ENCODE results near the gene HIGD1A. TPM values are rescaled to one million over a fixed set of nuclear protein-coding genes. Genes with fewer than 3 reads are reported as not detected.

Gene HIGD1A
- total and polyA plus RNA-seq, 12 donors: 62.4 to 324 (median 120) TPM

DNA sequence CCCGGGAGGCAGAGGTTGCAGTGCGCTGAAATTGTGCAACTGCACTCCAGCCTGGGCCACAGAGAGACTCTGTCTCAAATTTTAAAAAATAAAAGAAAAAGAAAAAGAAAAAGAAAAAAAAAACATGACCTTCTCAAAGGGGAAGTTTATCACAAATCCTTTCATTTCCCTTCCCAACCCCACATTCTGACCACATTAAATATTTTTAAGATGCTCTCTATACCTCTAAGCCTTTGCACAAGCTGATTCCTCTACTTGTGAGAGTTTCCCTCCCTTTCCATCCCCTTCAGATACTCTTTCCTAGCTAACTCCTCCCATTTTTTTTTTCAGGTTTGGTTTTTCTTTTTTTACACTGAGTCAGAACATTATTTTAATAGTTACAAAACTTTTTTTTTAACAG is 4.0 kb downstream of the HIGD1A start:
- peaks cover 21 to 43% of the 10 kb centered on the region in 2 donors for H3K4me1 ChIP-seq (replicated peaks in 1 of 2)
- TF ChIP-seq, protein P1, sequence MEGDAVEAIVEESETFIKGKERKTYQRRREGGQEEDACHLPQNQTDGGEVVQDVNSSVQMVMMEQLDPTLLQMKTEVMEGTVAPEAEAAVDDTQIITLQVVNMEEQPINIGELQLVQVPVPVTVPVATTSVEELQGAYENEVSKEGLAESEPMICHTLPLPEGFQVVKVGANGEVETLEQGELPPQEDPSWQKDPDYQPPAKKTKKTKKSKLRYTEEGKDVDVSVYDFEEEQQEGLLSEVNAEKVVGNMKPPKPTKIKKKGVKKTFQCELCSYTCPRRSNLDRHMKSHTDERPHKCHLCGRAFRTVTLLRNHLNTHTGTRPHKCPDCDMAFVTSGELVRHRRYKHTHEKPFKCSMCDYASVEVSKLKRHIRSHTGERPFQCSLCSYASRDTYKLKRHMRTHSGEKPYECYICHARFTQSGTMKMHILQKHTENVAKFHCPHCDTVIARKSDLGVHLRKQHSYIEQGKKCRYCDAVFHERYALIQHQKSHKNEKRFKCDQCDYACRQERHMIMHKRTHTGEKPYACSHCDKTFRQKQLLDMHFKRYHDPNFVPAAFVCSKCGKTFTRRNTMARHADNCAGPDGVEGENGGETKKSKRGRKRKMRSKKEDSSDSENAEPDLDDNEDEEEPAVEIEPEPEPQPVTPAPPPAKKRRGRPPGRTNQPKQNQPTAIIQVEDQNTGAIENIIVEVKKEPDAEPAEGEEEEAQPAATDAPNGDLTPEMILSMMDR (IDR thresholded peaks at IDR 0.05): no peak
- no peak for TF ChIP-seq POLR2A (IDR thresholded peaks at IDR 0.05)

DNA sequence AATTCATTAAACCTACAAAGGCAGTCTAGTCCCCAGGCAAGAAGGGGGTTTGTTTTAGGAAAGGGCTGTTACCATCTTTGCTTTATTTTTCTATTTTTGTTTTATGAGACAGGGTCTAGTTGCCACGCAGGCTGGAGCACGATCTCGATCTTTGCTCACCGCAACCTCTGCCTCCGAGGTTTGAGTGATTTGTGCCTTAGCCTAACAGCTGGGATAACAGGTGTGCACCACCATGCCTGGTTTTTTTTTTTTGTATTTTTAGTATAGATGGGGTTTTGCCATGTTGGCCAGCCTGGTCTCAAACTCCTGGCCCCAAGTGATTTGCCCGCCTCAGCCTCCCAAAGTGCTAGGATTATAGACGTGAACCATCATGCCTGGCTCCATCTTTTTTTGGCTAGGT is 4.9 kb downstream of the HIGD1A start:
- Histone ChIP-seq H3K36me3 (replicated peaks in 1 of 2) (no peaks in the 10 kb centered on the region), H3K4me1 (replicated peaks in 1 of 2) (peaks cover 21 to 39% of the 10 kb centered on the region in 2 donors), H3K4me3 (no peak overlapping the region), H3K27ac (no peak overlapping the region), H3K27me3 (no peaks in the 10 kb centered on the region), H3K9me3 (replicated peaks in 1 of 3) (no peaks in the 10 kb centered on the region)
- TF ChIP-seq, protein P1 (IDR thresholded peaks at IDR 0.05): no peak
- no peak for TF ChIP-seq POLR2A (IDR thresholded peaks at IDR 0.05)
- intact Hi-C loops (cut with DNase I): no loop called here
- WGBS, 4 donors: 83 to 84% (median 83%) methylated on average over 7 of the region's 7 CpGs
- DNase-seq: no peak

More for the DNA sequence above, 4.0 kb downstream of the HIGD1A start:
- Histone ChIP-seq H3K27me3 (no peaks in the 10 kb centered on the region), H3K36me3 (replicated peaks in 1 of 2) (no peaks in the 10 kb centered on the region), H3K9me3 (replicated peaks in 1 of 3) (no peaks in the 10 kb centered on the region), H3K27ac (peak overlapping the region in 2 of 5 donors; percentile 9 to 26), H3K4me3 (no peak overlapping the region)
- DNase-seq: no peak
- intact Hi-C loops (cut with DNase I): no loop called here
- WGBS, 4 donors: 77 to 87% (median 83%) methylated on average over 2 of the region's 2 CpGs

DNA sequence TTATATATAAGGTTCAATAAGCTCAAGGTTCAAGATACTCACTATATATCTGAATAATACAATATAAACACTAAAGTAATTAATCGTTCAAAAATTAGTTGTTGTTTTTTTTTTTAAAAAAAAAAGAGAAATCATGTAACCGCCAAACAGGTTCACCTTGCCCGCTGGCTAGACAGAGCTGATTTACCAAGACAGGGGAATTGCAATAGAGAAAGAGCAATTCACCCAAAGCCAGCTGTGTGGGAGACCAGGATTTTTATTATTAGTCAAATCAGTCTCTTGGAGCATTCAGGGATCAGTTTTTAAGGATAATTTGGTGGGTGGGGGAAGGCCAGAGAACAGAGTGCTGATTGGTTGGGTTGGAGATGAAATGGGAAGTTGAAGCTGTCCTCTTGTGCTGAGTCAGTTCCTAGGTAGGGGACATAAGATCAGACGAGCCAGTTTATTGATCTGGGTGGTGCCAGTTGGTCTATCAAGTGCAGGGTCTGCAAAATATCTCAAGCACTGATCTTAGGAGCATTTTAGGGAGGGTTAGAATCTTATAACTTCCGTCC is 7.9 kb downstream of the HIGD1A start:
- DNase-seq: no peak
- H3K9me3 ChIP-seq (replicated peaks in 1 of 3): no peaks in the 10 kb centered on the region
- H3K4me1 ChIP-seq (replicated peaks in 1 of 2): peaks cover 15 to 19% of the 10 kb centered on the region in 2 donors
- peaks cover 0 to 11% of the 10 kb centered on the region in 2 donors for H3K36me3 ChIP-seq (replicated peaks in 1 of 2)
- 88 to 95% (median 91%) methylated on average over 4 of the region's 5 CpGs for WGBS, 4 donors
- intact Hi-C loops (cut with DNase I): no loop called here
- no peaks in the 10 kb centered on the region for H3K27me3 ChIP-seq
- TF ChIP-seq, protein P1 (IDR thresholded peaks at IDR 0.05): no peak
- TF ChIP-seq POLR2A (IDR thresholded peaks at IDR 0.05): no peak
- H3K27ac ChIP-seq: no peak overlapping the region
- no peak overlapping the region for H3K4me3 ChIP-seq

DNA sequence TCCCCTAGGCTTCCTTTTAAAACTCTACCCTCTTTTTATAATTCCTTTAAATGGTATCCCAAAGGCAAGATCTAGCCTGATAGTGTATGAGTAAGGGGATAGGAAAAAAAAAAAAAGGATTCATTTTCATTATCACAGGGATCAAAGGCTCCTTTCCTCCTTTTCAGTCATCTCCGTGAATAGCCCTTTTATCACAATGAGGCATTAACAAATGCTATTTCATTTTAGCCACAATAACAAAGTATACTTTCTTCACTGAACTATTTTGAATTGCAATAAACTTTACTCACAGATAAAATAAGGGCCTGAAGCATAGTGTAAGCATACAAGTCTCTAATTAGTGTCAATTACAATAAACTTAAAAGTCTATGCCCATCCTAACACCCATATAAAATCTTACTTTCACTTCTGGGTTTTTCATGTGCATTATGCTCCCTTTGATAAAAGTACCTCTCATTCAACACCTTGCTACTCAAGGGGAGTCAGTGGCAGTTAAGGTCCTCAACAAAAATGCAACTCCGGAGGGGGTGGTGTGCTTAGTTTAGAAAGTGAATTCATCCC is 8.6 kb downstream of the HIGD1A start:
- WGBS, 4 donors: 87 to 93% (median 88%) methylated on average over 2 of the region's 2 CpGs
- TF ChIP-seq POLR2A (IDR thresholded peaks at IDR 0.05): no peak
- TF ChIP-seq, protein P1 (IDR thresholded peaks at IDR 0.05): no peak

More for the DNA sequence above, 8.6 kb downstream of the HIGD1A start:
- intact Hi-C loops (cut with DNase I): no loop called here
- Histone ChIP-seq H3K27ac (no peak overlapping the region), H3K4me1 (replicated peaks in 1 of 2) (peaks cover 8 to 19% of the 10 kb centered on the region in 2 donors), H3K36me3 (replicated peaks in 1 of 2) (peaks cover 0 to 11% of the 10 kb centered on the region in 2 donors), H3K9me3 (replicated peaks in 1 of 3) (no peaks in the 10 kb centered on the region), H3K4me3 (no peak overlapping the region), H3K27me3 (no peaks in the 10 kb centered on the region)
- no peak for DNase-seq
